Aortic smooth muscle cell (primary cell): ENCODE measurements around the gene UBIAD1. TPM values are rescaled to one million over a fixed set of nuclear protein-coding genes. Genes with fewer than 3 reads are reported as not detected.

Source experiments
- total RNA-seq: library from RNA; depleted of rRNA; stranded (reverse); fragments of >200 nt; gene quantifications from 2 replicates; pipeline ENCODE4 v1.2.3, GENCODE V29; 2014

UBIAD1 gene, protein sequence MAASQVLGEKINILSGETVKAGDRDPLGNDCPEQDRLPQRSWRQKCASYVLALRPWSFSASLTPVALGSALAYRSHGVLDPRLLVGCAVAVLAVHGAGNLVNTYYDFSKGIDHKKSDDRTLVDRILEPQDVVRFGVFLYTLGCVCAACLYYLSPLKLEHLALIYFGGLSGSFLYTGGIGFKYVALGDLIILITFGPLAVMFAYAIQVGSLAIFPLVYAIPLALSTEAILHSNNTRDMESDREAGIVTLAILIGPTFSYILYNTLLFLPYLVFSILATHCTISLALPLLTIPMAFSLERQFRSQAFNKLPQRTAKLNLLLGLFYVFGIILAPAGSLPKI
- 4.2 and 6.6 TPM in 2 replicates for total RNA-seq

DNA sequence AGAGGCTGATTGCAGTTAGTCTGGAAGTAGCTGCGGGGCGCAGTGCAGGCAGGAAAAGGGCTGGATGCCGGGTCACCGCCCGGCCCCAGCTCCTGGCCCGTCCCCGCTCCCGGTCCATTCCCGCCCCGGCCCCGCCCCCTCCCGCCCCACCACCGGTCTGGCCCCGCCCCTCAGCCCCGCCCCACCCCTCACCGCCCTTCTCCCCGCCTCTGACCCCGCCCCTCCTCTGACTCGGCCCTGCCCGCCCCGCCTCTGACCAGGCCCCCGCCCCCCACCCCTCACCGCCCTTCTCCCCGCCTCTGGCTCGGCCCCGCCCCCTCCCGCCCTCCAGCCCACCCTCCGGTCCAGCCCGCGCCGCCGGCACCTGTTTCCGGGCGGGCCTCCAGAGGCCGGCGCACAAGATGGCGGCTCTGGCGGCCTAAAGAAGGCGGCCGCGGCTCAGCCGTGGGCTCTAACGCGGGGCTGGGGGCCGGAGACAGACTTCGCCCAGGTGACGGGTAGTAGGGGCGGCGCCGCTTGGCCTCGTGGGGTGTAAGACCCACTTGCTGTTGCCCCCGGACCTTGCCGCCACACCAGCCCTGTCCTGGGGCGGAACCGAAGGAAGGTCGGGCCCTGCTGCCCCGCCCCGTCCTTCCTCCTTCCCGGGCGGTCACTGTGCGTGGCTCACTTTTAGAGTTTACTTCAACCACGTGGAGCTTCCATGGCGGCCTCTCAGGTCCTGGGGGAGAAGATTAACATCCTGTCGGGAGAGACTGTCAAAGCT is at the start of gene UBIAD1:
Gene UBIAD1, plus strand, starts transcription at position 367 of the 763 bp plus-strand sequence. Its CDS starts 334 bp downstream, at position 701.

DNA sequence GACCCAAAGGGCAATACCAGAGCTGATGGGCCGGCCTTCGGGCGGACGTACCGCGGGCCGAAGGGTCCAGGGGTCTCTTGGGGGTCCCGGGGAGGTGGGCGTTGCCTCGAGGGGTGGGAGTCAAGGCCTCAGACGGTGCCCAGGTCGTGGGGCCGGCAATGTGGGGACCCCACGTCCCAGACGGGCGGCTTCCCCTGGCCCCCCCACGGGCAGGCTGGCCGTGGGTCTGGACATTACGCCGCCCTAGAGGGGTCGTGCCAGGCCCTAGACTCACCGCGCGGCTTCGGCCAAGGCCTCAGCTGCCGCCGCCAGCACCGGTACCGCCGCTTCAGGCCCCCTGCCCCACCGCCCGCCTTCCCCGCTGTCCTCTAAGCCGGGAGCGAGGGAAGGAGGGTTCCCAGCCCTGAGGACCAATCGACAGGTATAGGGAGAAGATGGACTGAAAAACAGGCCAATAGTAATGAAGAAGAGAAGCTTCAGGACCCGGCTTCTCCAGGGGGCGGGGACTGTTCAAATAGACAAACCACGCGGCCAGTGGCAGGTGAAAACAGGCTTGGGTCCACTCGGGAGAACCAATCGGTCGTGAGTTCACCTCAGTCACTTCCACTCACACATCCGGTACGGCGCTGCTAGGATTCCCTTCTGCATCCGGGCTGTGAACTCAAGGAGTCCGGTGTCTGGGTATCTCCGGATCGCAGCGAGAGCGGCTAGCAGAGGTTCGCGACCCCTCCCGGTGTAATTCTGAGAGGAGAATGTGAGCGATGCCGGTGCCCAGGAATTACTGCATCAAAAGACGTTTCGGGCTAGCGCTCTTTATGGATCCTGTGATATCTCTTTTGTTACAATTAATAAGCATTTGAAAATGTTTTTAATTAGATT is 10.6 kb upstream of the UBIAD1 start, which contains the start of gene MTOR:
Gene MTOR, minus strand, starts transcription at position 381 of the 879 bp plus-strand sequence. CDS start 3,142 bp downstream, outside the sequence.

Other genes starting within 250 kb of the UBIAD1 start
- under 0.01 and 0.06 TPM in 2 replicates for gene MASP2, start 226.0 kb upstream of the UBIAD1 start, total RNA-seq
- 16.8 and 17.6 TPM in 2 replicates for gene SRM, start 213.2 kb upstream of the UBIAD1 start, total RNA-seq
- 36.9 and 39.8 TPM in 2 replicates for gene EXOSC10, start 173.3 kb upstream of the UBIAD1 start, total RNA-seq
- gene ANGPTL7, start 83.8 kb upstream of the UBIAD1 start, total RNA-seq, result not detected in 2 replicates
- gene MTOR, start 10.6 kb upstream of the UBIAD1 start, total RNA-seq, result 30.0 and 37.8 TPM in 2 replicates
- not detected in 2 replicates for gene DISP3, start 206.0 kb downstream of the UBIAD1 start, total RNA-seq